ENCODE measurements around the gene PTN.

DNA sequence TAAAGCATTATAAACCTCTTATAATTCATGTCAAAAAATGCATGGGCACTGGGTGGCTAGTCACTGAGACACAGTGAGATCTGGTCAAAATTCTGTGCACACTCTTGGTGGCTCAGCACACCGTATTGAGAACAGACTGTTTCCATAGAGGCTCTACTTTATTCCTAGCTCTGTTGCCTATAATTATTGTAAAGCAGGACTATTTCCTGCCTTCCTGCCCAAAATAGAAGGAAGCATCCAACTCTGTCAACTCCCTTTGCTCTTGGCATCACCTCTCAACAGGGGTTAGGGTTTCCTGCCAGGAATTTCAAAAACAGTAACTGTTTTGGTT is 45.1 kb downstream of the PTN start:
- TF ChIP-seq, protein P1, sequence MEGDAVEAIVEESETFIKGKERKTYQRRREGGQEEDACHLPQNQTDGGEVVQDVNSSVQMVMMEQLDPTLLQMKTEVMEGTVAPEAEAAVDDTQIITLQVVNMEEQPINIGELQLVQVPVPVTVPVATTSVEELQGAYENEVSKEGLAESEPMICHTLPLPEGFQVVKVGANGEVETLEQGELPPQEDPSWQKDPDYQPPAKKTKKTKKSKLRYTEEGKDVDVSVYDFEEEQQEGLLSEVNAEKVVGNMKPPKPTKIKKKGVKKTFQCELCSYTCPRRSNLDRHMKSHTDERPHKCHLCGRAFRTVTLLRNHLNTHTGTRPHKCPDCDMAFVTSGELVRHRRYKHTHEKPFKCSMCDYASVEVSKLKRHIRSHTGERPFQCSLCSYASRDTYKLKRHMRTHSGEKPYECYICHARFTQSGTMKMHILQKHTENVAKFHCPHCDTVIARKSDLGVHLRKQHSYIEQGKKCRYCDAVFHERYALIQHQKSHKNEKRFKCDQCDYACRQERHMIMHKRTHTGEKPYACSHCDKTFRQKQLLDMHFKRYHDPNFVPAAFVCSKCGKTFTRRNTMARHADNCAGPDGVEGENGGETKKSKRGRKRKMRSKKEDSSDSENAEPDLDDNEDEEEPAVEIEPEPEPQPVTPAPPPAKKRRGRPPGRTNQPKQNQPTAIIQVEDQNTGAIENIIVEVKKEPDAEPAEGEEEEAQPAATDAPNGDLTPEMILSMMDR (IDR thresholded peaks at IDR 0.05; ENCODE audit: low read depth, low read length, poor library complexity, severe bottlenecking): no peak
- no peak for TF ChIP-seq EZH2phosphoT487 (IDR thresholded peaks at IDR 0.05; ENCODE audit: borderline replicate concordance, low read length)
